Stimulated activated memory B cell treated with anti-CD40 and anti-IgM and Interleukin-4, amounts not matched to agents 10 μg/mL and 1 μg/mL and 100 μg/mL, for 72 hours (primary cell): ENCODE measurements around the gene ASTN2.

Experiments used
- ATAC-seq: fragments of 150-1000 bp; cut with Tn5 transposase; 2 replicates; pipeline ENCODE4 v1.10.0; 2021
- H3K27ac Mint-ChIP-seq: one replicate; pipeline ENCODE4 v1.8.0; 2022; ENCODE audit warnings: mild to moderate bottlenecking, mixed read lengths
- H3K27me3 Mint-ChIP-seq: one replicate; pipeline ENCODE4 v1.8.0; 2022; ENCODE audit warnings: mixed read lengths
- H3K36me3 Mint-ChIP-seq: one replicate; pipeline ENCODE4 v1.8.0; 2022; ENCODE audit warnings: mixed read lengths
- H3K4me1 Mint-ChIP-seq: one replicate; pipeline ENCODE4 v1.8.0; 2022; ENCODE audit warnings: mixed read lengths
- H3K4me3 Mint-ChIP-seq: one replicate; pipeline ENCODE4 v1.8.0; 2022; ENCODE audit warnings: mild to moderate bottlenecking, moderate library complexity, mixed read lengths
- H3K9me3 Mint-ChIP-seq: one replicate; pipeline ENCODE4 v1.8.0; 2022; ENCODE audit warnings: mixed read lengths

ASTN2 gene

DNA sequence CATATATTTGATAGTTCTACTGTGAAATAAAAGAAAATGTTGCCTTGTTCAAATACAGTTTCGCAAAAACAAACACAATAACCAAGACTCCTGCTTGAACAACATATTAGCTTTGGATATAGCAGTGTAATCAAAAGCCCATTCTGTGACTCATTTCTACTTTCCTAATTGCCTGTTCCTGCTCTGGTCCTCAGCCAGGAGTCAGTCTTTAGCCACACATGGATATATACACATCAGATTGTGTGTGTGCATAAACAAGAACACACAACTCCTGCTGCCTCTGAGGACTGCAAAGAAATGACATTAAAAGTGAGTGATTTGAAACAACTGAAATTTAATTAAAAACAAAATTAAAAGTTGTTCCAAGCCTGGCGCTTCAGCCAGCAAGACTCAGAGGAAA, 393.0 kb downstream of the ASTN2 start:
- H3K27ac Mint-ChIP-seq: no peak overlapping the region
- H3K4me3 Mint-ChIP-seq: no peak overlapping the region
- H3K36me3 Mint-ChIP-seq: no peaks in the 10 kb centered on the region
- H3K9me3 Mint-ChIP-seq: peaks cover 9% of the 10 kb centered on the region
- H3K4me1 Mint-ChIP-seq: no peaks in the 10 kb centered on the region
- ATAC-seq: no peak
- no peaks in the 10 kb centered on the region for H3K27me3 Mint-ChIP-seq

DNA sequence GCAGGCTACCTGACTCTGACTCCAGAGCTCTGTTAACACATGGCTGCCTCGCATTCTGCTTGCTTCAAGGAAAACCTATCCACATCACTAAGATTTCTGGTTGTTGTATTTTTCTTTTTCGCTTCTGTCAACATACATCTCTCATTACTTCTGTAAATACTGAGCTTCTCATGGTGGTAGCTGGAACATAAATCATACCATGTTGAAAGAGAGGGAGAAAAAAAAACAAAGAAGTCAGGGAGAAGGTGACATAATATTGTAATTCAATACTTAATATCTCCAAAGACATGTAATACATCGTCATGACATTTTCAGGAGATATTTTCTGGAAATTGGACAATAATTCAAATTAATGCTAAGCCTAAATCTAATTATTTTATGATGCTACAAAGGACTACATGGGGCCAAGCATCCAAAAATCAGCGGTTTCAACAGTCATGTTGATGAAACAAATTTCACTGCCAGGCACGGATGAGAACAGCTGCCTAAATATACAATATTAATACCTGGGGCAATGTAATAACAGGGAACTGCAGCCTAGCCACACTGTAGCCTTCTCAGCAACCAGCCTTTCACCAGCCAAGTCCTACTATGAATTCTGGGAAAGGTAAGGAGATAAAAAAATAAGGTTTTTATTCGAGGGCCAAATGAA, 395.8 kb downstream of the ASTN2 start:
- Mint-ChIP-seq H3K9me3 (peaks cover 6% of the 10 kb centered on the region), H3K36me3 (no peaks in the 10 kb centered on the region), H3K4me1 (no peaks in the 10 kb centered on the region), H3K27ac (no peak overlapping the region), H3K27me3 (no peaks in the 10 kb centered on the region), H3K4me3 (no peak overlapping the region)
- no peak for ATAC-seq

DNA sequence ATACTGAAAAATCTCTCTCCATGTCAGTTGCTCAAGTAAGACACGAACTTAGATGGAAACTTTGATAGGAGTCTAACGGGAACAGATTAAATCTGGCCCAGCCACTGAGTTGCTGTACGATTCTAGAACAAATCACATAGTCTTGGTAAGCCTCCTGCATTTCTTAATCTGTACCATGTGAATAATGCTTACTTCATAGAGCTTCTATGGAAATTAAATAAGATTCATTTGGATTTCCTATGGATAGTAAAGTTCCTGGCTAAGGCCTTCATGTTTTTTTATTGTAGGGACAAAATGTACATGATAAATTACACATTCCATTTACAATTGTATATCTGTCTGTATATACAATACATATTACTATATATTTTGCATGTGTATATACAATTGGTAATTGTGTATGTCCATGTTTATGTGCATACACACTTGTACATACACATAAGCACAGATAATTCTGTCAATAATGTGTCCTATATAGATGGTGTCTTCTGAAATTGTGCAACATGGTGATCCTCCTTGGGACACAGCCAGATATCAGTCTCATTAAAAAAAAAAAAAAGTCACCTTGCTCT, 397.4 kb downstream of the ASTN2 start:
- no peak overlapping the region for H3K4me3 Mint-ChIP-seq
- H3K9me3 Mint-ChIP-seq: no peaks in the 10 kb centered on the region
- no peak for ATAC-seq
- H3K27ac Mint-ChIP-seq: no peak overlapping the region
- no peaks in the 10 kb centered on the region for H3K27me3 Mint-ChIP-seq
- no peaks in the 10 kb centered on the region for H3K36me3 Mint-ChIP-seq
- H3K4me1 Mint-ChIP-seq: no peaks in the 10 kb centered on the region

DNA sequence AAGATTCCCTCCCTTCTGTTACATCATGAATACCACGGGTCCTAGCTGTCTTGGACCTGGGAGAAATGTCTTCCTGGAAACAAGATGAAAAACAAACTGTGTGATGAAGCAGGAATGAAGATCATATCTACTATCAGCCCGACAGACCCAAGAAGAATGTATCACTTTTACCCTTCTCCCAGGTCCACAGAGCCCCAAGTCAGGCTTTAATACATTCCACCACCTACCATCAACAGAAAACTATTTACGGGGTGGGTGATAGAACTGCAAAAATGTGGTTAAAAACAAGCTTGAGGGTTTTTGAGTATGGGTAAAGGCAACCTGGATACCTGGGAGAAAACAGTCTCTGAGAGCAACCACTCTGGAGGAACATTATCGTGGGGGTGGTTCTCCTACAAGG, 400.8 kb downstream of the ASTN2 start:
- Mint-ChIP-seq H3K27ac (no peak overlapping the region), H3K9me3 (peaks cover 3% of the 10 kb centered on the region), H3K36me3 (no peaks in the 10 kb centered on the region), H3K4me3 (no peak overlapping the region), H3K4me1 (no peaks in the 10 kb centered on the region), H3K27me3 (no peaks in the 10 kb centered on the region)
- no peak for ATAC-seq

DNA sequence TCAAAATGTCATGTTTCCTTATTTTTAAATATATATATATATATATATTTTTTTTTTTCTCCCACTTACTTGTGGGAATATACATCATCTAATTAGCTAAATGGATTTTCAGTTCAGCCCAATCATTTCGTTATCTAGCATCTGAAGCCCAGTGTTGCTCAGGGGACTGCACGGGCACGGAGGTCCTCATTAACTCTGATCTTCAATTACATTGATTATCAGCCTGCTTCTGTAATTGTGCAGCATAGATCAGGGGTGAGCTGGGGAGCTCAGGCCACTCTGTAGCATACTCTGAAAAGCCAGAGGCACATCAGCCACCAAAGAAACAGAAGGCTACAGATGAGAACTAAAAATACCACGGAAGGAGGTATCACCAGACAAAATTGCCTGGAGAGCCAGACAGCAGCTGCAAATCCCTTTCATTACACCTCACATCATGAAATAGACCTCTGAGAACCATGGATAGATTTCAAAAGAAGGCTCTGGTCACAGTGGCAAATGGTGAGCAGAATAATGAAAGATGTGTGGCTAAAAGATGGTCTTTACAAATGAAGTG, 401.3 kb downstream of the ASTN2 start:
- no peak overlapping the region for H3K27ac Mint-ChIP-seq
- no peak overlapping the region for H3K4me3 Mint-ChIP-seq
- H3K9me3 Mint-ChIP-seq: peaks cover 3% of the 10 kb centered on the region
- H3K4me1 Mint-ChIP-seq: no peaks in the 10 kb centered on the region
- H3K27me3 Mint-ChIP-seq: no peaks in the 10 kb centered on the region
- ATAC-seq: no peak
- H3K36me3 Mint-ChIP-seq: no peaks in the 10 kb centered on the region

DNA sequence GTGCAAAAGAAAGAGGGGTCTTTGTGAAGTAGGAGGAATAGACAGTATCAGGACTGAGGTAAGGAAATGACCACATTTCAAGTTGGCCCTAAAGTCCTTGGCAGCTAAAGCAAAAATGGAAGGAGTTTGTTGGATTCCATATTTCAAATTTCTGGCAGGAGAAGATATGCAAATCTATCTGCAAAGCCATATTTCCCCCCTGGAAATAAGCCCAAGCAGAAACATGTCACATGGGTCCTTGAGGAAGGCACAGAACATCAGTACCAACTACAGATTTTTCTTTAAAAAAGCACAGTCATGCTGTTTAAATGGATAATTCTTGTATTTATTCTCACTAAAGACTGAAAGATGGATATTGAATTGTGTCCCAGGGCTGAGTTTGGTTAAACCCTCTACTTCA, 404.8 kb downstream of the ASTN2 start:
- H3K4me3 Mint-ChIP-seq: no peak overlapping the region
- no peaks in the 10 kb centered on the region for H3K27me3 Mint-ChIP-seq
- no peak overlapping the region for H3K27ac Mint-ChIP-seq
- H3K36me3 Mint-ChIP-seq: no peaks in the 10 kb centered on the region
- ATAC-seq: no peak
- peaks cover 3% of the 10 kb centered on the region for H3K9me3 Mint-ChIP-seq
- no peaks in the 10 kb centered on the region for H3K4me1 Mint-ChIP-seq

DNA sequence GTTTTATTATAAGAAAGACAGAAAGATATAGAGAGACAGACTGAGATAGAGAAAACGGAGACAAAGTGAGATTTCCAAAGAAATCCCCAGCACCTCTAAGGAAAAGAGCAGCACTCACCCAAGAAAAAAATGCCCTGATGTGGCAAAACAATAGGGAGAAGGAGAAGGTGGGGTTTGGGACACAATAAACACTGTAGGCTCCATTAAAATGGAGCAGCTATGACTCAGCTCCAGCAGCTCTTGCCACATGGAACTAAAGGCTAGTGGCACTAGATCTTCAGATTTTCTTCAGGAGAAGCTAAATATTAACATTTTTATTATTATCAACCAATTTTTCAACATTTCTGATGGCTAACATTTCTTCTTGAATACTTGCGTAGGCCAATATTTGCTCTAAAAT, 406.0 kb downstream of the ASTN2 start:
- Mint-ChIP-seq H3K9me3 (peaks cover 3% of the 10 kb centered on the region), H3K27ac (no peak overlapping the region), H3K4me3 (no peak overlapping the region), H3K4me1 (no peaks in the 10 kb centered on the region), H3K36me3 (no peaks in the 10 kb centered on the region), H3K27me3 (no peaks in the 10 kb centered on the region)
- no peak for ATAC-seq

DNA sequence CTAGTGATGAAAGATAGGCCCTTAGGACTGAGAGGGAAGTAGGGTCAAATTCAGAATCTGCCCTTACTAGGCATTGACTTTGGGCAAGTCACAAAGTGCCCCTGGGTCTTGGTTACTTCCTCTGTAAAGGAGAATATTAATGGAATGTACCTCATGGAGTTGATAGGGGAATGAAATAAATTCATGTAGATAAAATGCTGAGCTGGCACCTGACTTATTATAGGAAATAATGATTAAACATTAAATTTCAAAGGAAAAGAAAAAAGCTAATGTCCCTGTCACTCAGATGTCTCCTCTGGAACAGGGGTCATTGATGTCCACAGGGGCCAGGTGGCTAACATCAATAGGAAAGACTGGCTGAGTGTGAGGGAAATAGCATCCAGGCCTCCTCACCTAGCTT, 406.4 kb downstream of the ASTN2 start:
- no peaks in the 10 kb centered on the region for H3K27me3 Mint-ChIP-seq
- peaks cover 3% of the 10 kb centered on the region for H3K9me3 Mint-ChIP-seq
- no peaks in the 10 kb centered on the region for H3K36me3 Mint-ChIP-seq
- no peak overlapping the region for H3K27ac Mint-ChIP-seq
- no peak overlapping the region for H3K4me3 Mint-ChIP-seq
- H3K4me1 Mint-ChIP-seq: no peaks in the 10 kb centered on the region
- no peak for ATAC-seq

DNA sequence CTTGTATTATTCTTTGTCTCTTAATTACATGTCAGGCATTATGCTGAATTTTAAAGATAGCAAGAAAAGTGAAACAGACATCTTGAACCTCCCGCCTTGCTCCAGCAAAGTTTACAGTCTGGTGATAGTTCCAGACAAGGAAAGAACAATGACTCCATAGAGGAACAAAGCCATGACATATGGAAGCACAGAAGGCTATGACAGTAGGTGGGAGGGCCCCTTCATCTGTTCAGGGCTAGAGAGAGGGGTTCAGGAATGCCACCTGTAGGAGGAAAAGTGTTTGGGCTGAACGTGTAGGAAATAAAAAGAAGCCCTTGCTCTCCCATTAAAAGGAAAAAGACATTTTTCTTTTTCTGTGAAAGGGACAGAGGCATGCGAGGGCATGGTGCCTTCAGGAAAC, 412.2 kb downstream of the ASTN2 start:
- H3K4me3 Mint-ChIP-seq: no peak overlapping the region
- peaks cover 4% of the 10 kb centered on the region for H3K9me3 Mint-ChIP-seq
- H3K36me3 Mint-ChIP-seq: no peaks in the 10 kb centered on the region
- H3K27me3 Mint-ChIP-seq: no peaks in the 10 kb centered on the region
- no peak for ATAC-seq
- no peak overlapping the region for H3K27ac Mint-ChIP-seq
- no peaks in the 10 kb centered on the region for H3K4me1 Mint-ChIP-seq

DNA sequence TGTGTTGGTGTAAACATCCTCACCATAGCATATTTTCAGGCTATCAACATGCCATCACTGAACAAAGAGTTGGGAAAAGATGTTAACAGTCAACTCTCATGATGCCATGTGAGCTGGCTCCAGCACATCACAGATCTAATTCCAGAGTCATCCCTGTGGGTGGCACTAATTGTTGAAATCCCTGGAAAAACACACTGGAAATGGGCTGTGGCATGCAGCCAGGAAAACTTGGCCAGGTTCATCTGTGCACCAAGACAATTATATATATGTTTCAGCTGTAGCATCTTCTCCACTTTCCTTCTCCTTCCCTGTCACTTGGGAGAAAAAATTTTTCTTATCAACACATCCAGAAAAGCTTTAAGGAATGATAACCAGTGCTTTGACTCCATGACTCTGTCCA, 414.0 kb downstream of the ASTN2 start:
- ATAC-seq: no peak
- Mint-ChIP-seq H3K27me3 (no peaks in the 10 kb centered on the region), H3K27ac (no peak overlapping the region), H3K4me3 (no peak overlapping the region), H3K4me1 (no peaks in the 10 kb centered on the region), H3K9me3 (peaks cover 4% of the 10 kb centered on the region), H3K36me3 (no peaks in the 10 kb centered on the region)

DNA sequence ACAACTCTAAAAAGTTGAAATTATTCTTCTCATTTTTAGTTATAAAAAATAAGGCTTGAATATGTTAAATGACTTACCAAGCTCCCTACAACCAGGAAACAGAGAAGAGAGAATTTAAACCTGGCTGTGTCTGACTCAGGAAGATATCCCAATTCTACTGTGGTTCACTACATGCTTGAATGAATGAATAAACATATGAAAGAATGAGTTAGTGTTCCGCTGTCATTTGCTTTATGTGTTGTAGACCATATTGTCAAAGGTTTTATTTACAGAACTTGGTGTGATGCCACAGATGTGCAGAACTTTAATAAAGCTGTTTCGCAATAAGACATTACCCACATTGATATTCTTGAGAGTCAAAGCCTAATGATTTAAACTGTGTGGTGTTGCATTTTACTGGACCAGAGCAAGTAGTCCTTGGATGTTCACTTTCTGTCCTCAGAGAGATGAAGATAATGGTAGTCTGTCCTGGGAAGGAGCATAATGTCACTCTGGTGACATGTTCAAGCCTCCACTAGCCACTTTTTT, 414.6 kb downstream of the ASTN2 start:
- peaks cover 4% of the 10 kb centered on the region for H3K9me3 Mint-ChIP-seq

DNA sequence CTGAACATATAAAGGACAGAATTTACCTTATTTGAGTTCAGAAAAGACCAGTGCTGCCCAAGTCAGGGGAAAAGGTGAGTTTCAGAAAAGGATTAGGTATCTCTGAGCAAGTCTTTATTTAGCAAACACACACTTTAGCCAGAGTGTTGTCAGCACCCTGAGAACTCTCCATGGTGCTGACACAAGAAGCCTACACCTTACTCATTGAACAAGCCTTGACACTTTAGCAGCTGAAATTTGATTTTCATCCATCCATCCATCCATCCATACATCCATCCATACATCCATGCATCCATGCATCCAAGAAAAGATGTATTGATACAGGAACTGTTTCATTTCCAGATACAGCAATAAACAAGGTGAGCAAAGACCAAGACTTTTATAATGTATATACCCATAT, 416.6 kb downstream of the ASTN2 start:
- no peak for ATAC-seq
- H3K27ac Mint-ChIP-seq: no peak overlapping the region
- H3K36me3 Mint-ChIP-seq: no peaks in the 10 kb centered on the region
- H3K4me1 Mint-ChIP-seq: no peaks in the 10 kb centered on the region
- H3K4me3 Mint-ChIP-seq: no peak overlapping the region
- peaks cover 4% of the 10 kb centered on the region for H3K9me3 Mint-ChIP-seq
- H3K27me3 Mint-ChIP-seq: no peaks in the 10 kb centered on the region

More for the DNA sequence above, 414.6 kb downstream of the ASTN2 start:
- no peaks in the 10 kb centered on the region for H3K4me1 Mint-ChIP-seq
- ATAC-seq: no peak
- H3K27ac Mint-ChIP-seq: no peak overlapping the region
- H3K4me3 Mint-ChIP-seq: no peak overlapping the region
- H3K27me3 Mint-ChIP-seq: no peaks in the 10 kb centered on the region
- no peaks in the 10 kb centered on the region for H3K36me3 Mint-ChIP-seq

DNA sequence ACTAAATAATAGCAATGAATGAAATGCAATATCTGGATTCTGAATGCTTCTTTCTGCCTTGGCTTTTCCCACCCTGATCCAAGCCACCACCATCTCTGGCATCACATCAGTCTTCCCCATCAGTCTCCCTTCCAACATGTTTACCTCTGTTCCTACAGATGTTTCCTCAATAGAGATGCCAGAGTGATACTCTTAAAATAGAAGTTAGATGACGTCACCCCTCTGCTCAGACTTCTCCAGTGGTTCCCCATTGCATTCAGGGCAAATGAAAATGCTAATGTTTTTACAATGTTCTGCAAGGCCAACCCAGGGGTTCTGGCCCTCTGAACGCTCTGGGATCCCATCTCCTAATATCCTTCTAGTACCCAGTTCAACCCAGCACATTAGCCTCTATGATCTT, 422.0 kb downstream of the ASTN2 start:
- Mint-ChIP-seq H3K27me3 (no peaks in the 10 kb centered on the region), H3K4me3 (no peak overlapping the region), H3K27ac (no peak overlapping the region), H3K36me3 (no peaks in the 10 kb centered on the region), H3K9me3 (peaks cover 3% of the 10 kb centered on the region), H3K4me1 (no peaks in the 10 kb centered on the region)
- no peak for ATAC-seq

DNA sequence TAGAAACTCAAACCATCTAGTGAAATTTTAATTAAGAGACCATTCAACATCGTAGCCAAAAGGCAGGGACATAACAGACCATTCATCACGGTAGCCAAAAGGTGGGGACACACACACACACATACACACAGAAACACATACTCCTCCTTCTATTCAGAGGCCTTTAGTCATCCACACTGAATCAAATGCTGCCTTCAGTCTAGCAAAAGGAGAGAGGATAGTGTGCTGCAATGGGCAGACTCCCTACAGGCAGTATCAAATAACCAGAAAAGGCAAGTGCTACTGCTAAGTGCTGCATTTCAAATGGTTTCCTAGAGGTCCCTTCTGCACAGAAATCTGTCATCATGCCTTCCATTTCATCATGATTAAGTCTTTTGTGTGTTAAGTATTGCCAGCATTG, 423.8 kb downstream of the ASTN2 start:
- Mint-ChIP-seq H3K27me3 (no peaks in the 10 kb centered on the region), H3K4me3 (no peak overlapping the region), H3K9me3 (peaks cover 3% of the 10 kb centered on the region), H3K4me1 (no peaks in the 10 kb centered on the region), H3K27ac (no peak overlapping the region), H3K36me3 (no peaks in the 10 kb centered on the region)
- no peak for ATAC-seq

DNA sequence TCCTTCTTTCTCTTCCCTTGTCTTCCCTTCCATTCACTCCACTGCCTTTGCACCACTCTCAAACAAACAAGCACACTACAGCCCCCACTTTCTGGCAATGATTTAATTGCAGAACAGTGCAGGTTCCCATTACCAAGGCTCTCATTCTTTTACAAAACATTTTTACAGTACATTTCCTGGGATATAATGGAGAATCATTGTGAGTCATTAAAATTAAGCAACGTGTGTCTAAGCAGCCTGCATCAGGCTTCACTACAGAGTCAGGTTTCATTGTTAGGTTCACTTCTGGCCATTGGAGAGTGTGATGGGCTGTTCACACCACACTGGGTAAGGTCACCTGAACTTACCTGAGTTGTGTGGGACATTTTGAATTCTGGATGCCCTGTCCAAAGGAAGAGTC, 424.3 kb downstream of the ASTN2 start:
- Mint-ChIP-seq H3K36me3 (no peaks in the 10 kb centered on the region), H3K9me3 (peaks cover 3% of the 10 kb centered on the region), H3K27me3 (no peaks in the 10 kb centered on the region), H3K4me3 (no peak overlapping the region), H3K4me1 (no peaks in the 10 kb centered on the region), H3K27ac (no peak overlapping the region)
- ATAC-seq: no peak
